GM18520 (cell line): ENCODE data around the gene PRKAG3.

ENCODE experiments used
- ATAC-seq: cut with Tn5 transposase; IDR thresholded peaks from one replicate; pipeline ENCODE4 v1.9.1; 2021; ENCODE audit not compliant: unreplicated experiment

Gene PRKAG3

GRCh38 chr2:218815649-218816048 lies 16.0 kb downstream of the PRKAG3 start:
- no peak for ATAC-seq

- ATAC-seq = no peak
Measured at GRCh38 chr2:218815244-218815637, 16.4 kb downstream of the PRKAG3 start.

DNA sequence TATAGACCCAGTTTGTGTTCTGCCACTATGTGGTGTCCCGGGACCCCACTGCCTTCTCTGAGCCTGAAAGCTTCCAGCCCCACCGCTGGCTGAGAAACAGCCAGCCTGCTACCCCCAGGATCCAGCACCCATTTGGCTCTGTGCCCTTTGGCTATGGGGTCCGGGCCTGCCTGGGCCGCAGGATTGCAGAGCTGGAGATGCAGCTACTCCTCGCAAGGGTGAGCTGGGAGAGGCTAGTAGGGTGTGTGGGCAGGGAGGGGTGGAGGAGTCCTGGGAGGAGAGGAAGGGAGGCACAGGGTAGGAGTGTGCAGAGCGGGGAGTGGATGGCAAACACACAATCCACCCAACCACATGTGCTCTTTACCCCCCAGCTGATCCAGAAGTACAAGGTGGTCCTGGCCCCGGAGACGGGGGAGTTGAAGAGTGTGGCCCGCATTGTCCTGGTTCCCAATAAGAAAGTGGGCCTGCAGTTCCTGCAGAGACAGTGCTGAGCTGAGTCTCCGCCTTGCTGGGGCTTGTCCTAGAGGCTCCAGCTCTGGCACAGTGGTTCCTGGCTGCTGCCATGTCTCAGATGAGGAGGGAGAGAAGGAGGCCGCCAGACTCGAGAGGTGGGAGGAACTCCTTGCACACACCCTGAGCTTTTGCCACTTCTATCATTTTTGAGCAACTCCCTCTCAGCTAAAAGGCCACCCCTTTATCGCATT lies 16.9 kb downstream of the PRKAG3 start:
- no peak for ATAC-seq

GRCh38 chr2:218813771-218814460 lies 17.7 kb downstream of the PRKAG3 start:
- no peak for ATAC-seq

DNA sequence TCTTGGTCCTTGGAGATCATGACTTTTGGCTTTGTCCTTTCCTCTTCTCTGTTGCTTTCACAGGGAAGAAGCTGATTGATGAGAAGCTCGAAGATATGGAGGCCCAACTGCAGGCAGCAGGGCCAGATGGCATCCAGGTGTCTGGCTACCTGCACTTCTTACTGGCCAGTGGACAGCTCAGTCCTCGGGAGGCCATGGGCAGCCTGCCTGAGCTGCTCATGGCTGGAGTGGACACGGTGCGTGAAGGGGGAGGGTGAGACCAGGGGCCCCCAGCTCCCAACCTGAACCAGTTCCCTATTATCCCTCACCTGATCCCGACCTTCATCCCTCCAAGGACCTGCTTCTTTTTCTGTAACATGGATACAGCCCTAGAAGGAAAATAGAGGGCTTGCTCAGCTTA lies 18.7 kb downstream of the PRKAG3 start:
- ATAC-seq = no peak

DNA sequence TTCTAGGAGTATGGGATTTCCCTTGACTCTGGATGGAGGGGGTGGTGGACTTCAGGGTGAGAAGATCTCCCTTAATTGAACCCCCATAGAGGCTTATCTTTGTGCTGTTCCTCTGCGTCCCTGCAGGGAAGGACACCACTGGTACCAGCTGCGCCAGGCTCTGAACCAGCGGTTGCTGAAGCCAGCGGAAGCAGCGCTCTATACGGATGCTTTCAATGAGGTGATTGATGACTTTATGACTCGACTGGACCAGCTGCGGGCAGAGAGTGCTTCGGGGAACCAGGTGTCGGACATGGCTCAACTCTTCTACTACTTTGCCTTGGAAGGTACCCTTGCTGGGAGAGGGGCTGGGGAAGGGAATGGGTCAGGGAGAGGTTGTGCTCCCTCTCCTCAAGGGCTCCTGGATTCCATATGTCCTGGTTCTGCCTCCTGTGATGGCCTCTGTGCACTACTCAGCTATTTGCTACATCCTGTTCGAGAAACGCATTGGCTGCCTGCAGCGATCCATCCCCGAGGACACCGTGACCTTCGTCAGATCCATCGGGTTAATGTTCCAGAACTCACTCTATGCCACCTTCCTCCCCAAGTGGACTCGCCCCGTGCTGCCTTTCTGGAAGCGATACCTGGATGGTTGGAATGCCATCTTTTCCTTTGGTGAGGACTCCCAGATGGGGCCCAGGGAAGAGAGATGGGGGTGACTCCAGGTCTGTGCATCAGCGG lies 19.3 kb downstream of the PRKAG3 start:
- ATAC-seq = no peak

DNA sequence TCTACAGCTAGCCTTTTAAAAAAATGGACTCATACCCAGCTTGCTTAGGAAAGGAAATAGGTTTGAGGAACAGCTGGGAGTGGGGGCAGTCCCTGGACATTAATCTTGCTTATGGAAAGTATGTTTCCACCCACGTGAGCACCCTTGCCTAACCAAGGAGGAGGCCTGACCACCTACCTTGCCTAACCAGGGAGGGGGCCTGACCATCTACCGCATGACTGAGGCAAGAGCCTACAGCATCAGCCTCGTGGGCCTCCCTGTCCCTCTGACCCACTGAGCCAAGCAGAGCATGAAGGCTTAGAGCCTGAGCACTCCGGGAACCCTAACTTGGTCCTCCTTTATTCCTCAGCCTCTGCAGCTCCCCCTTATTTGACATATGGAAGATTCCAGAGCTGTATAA lies 20.2 kb downstream of the PRKAG3 start:
- ATAC-seq = no peak

DNA sequence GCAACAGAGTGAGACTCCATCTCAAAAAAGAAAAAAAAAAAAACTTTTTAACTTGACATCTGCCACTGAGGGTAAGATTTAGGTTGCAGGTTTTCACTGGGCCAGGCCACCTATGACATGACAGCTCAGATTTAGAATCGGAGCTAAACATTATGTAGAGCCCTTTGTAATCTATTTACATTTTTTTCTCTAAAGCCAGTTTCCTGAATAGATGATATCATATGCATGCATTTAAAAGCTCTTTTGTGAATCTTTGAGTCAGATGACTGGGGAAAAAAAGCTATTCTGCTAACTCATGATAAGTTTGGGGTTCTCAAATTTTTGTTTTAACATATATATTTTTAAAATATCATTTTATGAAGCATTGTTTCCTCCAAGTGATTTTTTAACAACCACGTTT lies 21.3 kb downstream of the PRKAG3 start:
- no peak for ATAC-seq

- no peak for ATAC-seq
Measured at GRCh38 chr2:218809515-218809914, 22.1 kb downstream of the PRKAG3 start.

DNA sequence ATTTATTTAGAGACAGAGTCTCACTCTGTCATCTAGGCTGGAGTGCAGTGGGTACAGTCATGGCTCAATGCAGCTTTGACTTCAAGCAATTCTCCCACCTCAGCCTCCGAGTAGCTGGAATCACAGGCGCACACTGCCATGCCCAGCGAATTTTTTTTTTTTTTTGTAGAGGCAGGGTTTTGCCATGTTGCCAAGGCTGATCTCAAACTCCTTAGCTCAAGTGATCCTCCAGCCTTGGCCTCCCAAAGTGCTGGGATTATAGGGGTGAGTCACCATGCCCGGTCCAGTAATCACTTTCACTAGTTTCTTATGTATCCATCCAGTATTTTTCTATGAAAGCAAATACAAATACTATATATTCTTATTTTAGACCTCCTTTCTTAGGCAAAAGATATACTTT lies 24.0 kb downstream of the PRKAG3 start:
- ATAC-seq = no peak

GRCh38 chr2:218806346-218806978 lies 25.1 kb downstream of the PRKAG3 start:
- no peak for ATAC-seq

GRCh38 chr2:218805627-218806026 lies 26.0 kb downstream of the PRKAG3 start:
- no peak for ATAC-seq

DNA sequence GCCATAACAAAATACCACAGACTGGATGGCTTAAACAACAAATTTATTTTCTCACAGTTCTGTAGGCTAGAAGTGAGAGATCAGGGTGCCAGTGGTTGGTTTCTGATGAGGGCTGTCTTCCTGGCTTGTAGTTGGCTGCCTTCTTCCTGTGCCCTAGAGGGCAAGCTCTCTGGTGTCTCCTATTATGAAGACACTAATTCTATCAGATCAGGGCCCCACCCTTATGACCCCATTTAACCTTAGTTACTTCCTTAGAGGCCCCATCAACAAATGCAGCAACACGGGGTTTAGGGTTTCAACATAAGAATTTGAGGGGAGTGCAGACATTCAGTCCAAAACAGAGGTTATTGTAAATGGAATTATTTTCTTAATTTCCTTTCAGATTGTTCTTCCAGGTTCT lies 26.8 kb downstream of the PRKAG3 start:
- ATAC-seq = no peak

DNA sequence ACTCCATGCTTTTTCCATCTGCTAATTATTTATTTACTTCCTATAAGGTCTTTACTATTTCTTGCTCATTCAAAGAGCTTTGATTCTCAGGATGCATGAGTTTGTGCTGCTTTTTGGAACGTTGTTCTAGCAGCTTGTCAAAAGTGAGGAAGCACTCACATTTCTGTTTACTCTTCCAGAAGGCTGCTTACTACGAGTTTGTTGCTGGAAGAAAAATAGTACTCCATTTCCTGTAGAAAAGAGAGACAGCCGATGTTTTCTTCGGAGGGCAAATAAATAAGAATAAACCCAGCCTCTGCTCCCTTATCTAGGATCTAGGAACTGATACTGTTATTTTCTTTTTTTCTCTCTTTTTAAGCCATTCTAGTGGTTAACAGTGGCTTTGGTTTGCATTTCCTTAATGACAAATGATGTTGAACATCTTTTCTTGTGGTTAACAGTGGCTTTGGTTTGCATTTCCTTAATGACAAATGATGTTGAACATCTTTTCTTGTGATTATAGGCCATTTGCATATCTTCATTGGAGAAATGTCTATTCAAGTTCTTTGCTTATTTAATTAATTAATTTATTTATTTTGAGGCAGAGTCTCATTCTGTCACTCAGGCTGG lies 29.1 kb downstream of the PRKAG3 start:
- ATAC-seq = no peak

GRCh38 chr2:218799990-218800389 lies 31.6 kb downstream of the PRKAG3 start:
- no peak for ATAC-seq

- no peak for ATAC-seq
Measured at GRCh38 chr2:218798767-218799504, 32.7 kb downstream of the PRKAG3 start.

DNA sequence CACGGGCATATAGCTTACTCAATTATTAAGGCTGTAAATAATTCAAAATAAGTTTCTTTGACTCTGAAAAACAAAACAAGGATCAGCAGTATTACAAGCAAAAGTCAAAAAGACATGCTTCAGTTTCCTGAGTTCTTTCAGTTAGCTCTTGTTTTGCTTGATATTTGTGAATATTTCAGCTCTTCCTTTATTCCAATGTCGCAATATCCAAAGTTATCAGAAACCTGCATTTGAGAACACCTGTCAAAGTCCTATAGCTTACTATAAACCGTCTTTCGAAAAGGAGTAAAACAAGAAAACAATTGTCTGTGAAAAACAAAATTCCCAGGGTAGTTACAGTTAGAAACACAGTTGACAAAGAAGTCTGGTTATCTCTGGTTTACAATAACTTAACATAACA lies 34.9 kb downstream of the PRKAG3 start:
- ATAC-seq = no peak

GRCh38 chr2:218792433-218792832 lies 39.2 kb downstream of the PRKAG3 start:
- ATAC-seq = no peak

- ATAC-seq = no peak
Measured at GRCh38 chr2:218788529-218789255, 42.9 kb downstream of the PRKAG3 start.

DNA sequence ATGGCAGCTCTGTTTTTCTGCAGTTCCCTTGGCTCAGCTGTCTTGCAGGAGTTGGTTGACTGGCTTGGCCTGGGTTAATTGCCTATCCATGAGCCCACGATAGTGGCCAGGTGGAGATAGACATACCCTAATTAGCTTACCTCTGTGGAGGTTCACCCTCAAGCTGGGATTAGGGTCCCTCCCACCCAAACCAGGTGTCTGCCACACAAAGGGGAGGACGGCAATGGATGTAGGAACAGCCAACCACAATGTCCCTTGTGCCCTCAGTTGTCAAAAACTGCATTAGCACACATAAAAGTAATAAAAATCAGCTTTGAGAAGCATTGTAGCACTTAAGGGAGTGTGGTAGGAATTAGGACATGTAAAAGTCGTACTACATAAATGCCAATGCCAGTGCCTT lies 45.5 kb downstream of the PRKAG3 start:
- no peak for ATAC-seq
